Neural cell (in vitro differentiated cells): ENCODE data around the gene ATP10D. TPM values are rescaled to one million over a fixed set of nuclear protein-coding genes. Genes with fewer than 3 reads are reported as not detected.

Source experiments
- H2AFZ ChIP-seq: fragments of 200-600, 300-800 bp; sonication (generic), shearing (Covaris generic); 2 replicates; pipeline ENCODE4 v1.6.0; 2014; ENCODE audit warnings: low read depth, mild to moderate bottlenecking, antibody characterized with exemption, low read length, moderate library complexity
- H3F3A ChIP-seq: fragments of 200-600 bp; shearing (Covaris generic); 2 replicates; pipeline ENCODE4 v1.6.1; 2016; ENCODE audit warnings: mild to moderate bottlenecking, moderate library complexity, mixed read lengths, antibody characterized with exemption, low read length; ENCODE audit not compliant: insufficient read depth, poor library complexity, severe bottlenecking
- H3K27ac ChIP-seq: fragments of 200-600, 300-800 bp; sonication (generic), shearing (Covaris generic); 2 replicates; pipeline ENCODE4 v1.5.1; 2014; ENCODE audit warnings: mild to moderate bottlenecking, low read length, moderate library complexity
- H3K27me3 ChIP-seq: fragments of 300-800, 200-600 bp; sonication (generic), shearing (Covaris generic); 2 replicates; pipeline ENCODE4 v1.6.0; 2014; ENCODE audit warnings: mild to moderate bottlenecking, low read depth, low read length, moderate library complexity; ENCODE audit not compliant: insufficient read depth
- H3K36me3 ChIP-seq: fragments of 300-800, 200-600 bp; sonication (generic), shearing (Covaris generic); 2 replicates; pipeline ENCODE4 v1.5.1; 2014; ENCODE audit warnings: mild to moderate bottlenecking, antibody characterized with exemption, low read length, moderate library complexity; ENCODE audit not compliant: insufficient read depth
- H3K4me2 ChIP-seq: fragments of 300-800, 200-600 bp; sonication (generic), shearing (Covaris generic); 2 replicates; pipeline ENCODE4 v1.6.0; 2014; ENCODE audit warnings: mild to moderate bottlenecking, low read length
- H3K4me3 ChIP-seq: fragments of 300-800, 200-600 bp; sonication (generic), shearing (Covaris generic); 2 replicates; pipeline ENCODE4 v1.5.1; 2014; ENCODE audit warnings: mild to moderate bottlenecking, low read length, moderate library complexity
- H3K79me2 ChIP-seq: fragments of 200-600 bp; shearing (Covaris generic); replicated peaks from 2 replicates; pipeline ENCODE4 v1.6.0; 2014; ENCODE audit warnings: mild to moderate bottlenecking, low read length, moderate library complexity; ENCODE audit not compliant: insufficient read depth
- H3K9ac ChIP-seq: fragments of 300-800, 200-600 bp; sonication (generic), shearing (Covaris generic); 2 replicates; pipeline ENCODE4 v1.6.1; 2016; ENCODE audit warnings: mild to moderate bottlenecking, low read length, mixed read lengths
- H3K9me2 ChIP-seq: fragments of 200-600 bp; shearing (Covaris generic); 2 replicates; pipeline ENCODE4 v1.6.1; 2016; ENCODE audit warnings: mild to moderate bottlenecking, low read length, mixed read lengths; ENCODE audit not compliant: insufficient read depth
- H3K9me3 ChIP-seq: fragments of 200-600, 300-800 bp; sonication (generic), shearing (Covaris generic); 2 replicates; pipeline ENCODE4 v1.6.1; 2016; ENCODE audit warnings: mild to moderate bottlenecking, mixed run types, low read length, moderate library complexity, mixed read lengths
- H4K20me1 ChIP-seq: fragments of 200-600 bp; shearing (Covaris generic); 2 replicates; pipeline ENCODE4 v1.6.1; 2016; ENCODE audit warnings: mild to moderate bottlenecking, mixed run types; ENCODE audit not compliant: insufficient read depth
- EP300 ChIP-seq: fragments of 450-650 bp; conservative IDR thresholded peaks from 2 replicates; pipeline ENCODE4 v1.6.1; 2014; ENCODE audit warnings: antibody characterized with exemption, mild to moderate bottlenecking, moderate library complexity; ENCODE audit not compliant: poor library complexity, severe bottlenecking
- EZH2 ChIP-seq: fragments of 200-600, 300-800 bp; shearing (Covaris generic), sonication (generic); IDR thresholded peaks from 2 replicates; pipeline ENCODE4 v1.6.1; 2014; ENCODE audit warnings: antibody characterized with exemption, low read length, borderline replicate concordance, mild to moderate bottlenecking; ENCODE audit not compliant: insufficient read depth, poor library complexity, severe bottlenecking
- MXI1 ChIP-seq: fragments of 450-650 bp; conservative IDR thresholded peaks from 2 replicates; pipeline ENCODE4 v1.6.1; 2014; ENCODE audit warnings: antibody characterized with exemption, mild to moderate bottlenecking; ENCODE audit not compliant: poor library complexity, severe bottlenecking
- POLR2AphosphoS5 ChIP-seq: IDR thresholded peaks from 2 replicates; pipeline ENCODE4 v1.6.1; 2012
- RAD21 ChIP-seq: fragments of 450-650 bp; conservative IDR thresholded peaks from 2 replicates; pipeline ENCODE4 v1.6.1; 2014; ENCODE audit warnings: antibody characterized with exemption, mild to moderate bottlenecking, moderate library complexity
- SMC3 ChIP-seq: fragments of 450-650 bp; conservative IDR thresholded peaks from 2 replicates; pipeline ENCODE4 v1.6.1; 2014; ENCODE audit warnings: antibody characterized with exemption, mild to moderate bottlenecking, moderate library complexity; ENCODE audit not compliant: poor library complexity
- TAF1 ChIP-seq: IDR thresholded peaks from 2 replicates; pipeline ENCODE4 v1.6.1; 2012; ENCODE audit warnings: low read depth
- polyA plus RNA-seq: library from polyadenylated mRNA; depleted of rRNA; stranded (reverse); fragments of >200 nt; gene quantifications from 2 replicates; pipeline ENCODE4 v1.2.3, GENCODE V29; 2014
- TF ChIP-seq, protein P1 (sequence below): IDR thresholded peaks from 2 replicates; pipeline ENCODE4 v1.6.1; 2012; ENCODE audit warnings: borderline replicate concordance
- TF ChIP-seq, protein P2 (sequence below): fragments of 450-650 bp; IDR thresholded peaks from 2 replicates; pipeline ENCODE4 v1.5.1; 2014; ENCODE audit warnings: antibody characterized with exemption, mild to moderate bottlenecking, moderate library complexity; ENCODE audit not compliant: poor library complexity, severe bottlenecking

The ATP10D gene
- polyA plus RNA-seq, 1 donor from 2014 or later = 4.5 TPM

DNA sequence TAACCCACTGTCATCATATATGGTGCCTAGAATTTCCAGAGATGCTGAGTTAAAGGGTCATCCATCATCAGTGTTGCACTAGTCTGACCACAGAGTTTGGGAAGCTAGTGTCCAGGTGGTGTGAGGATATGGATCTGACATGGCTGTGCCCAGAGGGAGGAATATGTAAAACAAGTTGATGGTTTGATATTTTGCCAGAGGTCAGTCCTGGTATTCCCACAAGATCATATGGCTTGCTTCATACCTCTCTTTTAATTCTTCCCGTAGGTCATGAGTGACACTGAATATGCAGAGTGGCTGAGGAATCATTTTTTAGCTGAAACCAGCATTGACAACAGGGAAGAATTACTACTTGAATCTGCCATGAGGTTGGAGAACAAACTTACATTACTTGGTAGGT lies 75.6 kb downstream of the ATP10D start:
- H3K27me3 ChIP-seq = no peaks in the 10 kb centered on the region
- no peaks in the 10 kb centered on the region for H3F3A ChIP-seq
- H3K9me2 ChIP-seq = no peaks in the 10 kb centered on the region
- no peak overlapping the region for H3K27ac ChIP-seq
- no peaks in the 10 kb centered on the region for H4K20me1 ChIP-seq
- H3K4me2 ChIP-seq = no peak overlapping the region
- no peaks in the 10 kb centered on the region for H3K79me2 ChIP-seq
- TF ChIP-seq, protein P1, sequence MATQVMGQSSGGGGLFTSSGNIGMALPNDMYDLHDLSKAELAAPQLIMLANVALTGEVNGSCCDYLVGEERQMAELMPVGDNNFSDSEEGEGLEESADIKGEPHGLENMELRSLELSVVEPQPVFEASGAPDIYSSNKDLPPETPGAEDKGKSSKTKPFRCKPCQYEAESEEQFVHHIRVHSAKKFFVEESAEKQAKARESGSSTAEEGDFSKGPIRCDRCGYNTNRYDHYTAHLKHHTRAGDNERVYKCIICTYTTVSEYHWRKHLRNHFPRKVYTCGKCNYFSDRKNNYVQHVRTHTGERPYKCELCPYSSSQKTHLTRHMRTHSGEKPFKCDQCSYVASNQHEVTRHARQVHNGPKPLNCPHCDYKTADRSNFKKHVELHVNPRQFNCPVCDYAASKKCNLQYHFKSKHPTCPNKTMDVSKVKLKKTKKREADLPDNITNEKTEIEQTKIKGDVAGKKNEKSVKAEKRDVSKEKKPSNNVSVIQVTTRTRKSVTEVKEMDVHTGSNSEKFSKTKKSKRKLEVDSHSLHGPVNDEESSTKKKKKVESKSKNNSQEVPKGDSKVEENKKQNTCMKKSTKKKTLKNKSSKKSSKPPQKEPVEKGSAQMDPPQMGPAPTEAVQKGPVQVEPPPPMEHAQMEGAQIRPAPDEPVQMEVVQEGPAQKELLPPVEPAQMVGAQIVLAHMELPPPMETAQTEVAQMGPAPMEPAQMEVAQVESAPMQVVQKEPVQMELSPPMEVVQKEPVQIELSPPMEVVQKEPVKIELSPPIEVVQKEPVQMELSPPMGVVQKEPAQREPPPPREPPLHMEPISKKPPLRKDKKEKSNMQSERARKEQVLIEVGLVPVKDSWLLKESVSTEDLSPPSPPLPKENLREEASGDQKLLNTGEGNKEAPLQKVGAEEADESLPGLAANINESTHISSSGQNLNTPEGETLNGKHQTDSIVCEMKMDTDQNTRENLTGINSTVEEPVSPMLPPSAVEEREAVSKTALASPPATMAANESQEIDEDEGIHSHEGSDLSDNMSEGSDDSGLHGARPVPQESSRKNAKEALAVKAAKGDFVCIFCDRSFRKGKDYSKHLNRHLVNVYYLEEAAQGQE = no peak
- TF ChIP-seq EP300 = no peak
- no peak for TF ChIP-seq SMC3
- TF ChIP-seq, protein P2, sequence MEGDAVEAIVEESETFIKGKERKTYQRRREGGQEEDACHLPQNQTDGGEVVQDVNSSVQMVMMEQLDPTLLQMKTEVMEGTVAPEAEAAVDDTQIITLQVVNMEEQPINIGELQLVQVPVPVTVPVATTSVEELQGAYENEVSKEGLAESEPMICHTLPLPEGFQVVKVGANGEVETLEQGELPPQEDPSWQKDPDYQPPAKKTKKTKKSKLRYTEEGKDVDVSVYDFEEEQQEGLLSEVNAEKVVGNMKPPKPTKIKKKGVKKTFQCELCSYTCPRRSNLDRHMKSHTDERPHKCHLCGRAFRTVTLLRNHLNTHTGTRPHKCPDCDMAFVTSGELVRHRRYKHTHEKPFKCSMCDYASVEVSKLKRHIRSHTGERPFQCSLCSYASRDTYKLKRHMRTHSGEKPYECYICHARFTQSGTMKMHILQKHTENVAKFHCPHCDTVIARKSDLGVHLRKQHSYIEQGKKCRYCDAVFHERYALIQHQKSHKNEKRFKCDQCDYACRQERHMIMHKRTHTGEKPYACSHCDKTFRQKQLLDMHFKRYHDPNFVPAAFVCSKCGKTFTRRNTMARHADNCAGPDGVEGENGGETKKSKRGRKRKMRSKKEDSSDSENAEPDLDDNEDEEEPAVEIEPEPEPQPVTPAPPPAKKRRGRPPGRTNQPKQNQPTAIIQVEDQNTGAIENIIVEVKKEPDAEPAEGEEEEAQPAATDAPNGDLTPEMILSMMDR = no peak
- TF ChIP-seq MXI1 = no peak
- no peak for TF ChIP-seq EZH2
- no peak for TF ChIP-seq TAF1
- TF ChIP-seq RAD21 = no peak
- no peak for TF ChIP-seq POLR2AphosphoS5
- no peak overlapping the region for H3K9ac ChIP-seq
- no peaks in the 10 kb centered on the region for H3K36me3 ChIP-seq
- no peaks in the 10 kb centered on the region for H3K9me3 ChIP-seq
- no peak overlapping the region for H2AFZ ChIP-seq
- no peak overlapping the region for H3K4me3 ChIP-seq

DNA sequence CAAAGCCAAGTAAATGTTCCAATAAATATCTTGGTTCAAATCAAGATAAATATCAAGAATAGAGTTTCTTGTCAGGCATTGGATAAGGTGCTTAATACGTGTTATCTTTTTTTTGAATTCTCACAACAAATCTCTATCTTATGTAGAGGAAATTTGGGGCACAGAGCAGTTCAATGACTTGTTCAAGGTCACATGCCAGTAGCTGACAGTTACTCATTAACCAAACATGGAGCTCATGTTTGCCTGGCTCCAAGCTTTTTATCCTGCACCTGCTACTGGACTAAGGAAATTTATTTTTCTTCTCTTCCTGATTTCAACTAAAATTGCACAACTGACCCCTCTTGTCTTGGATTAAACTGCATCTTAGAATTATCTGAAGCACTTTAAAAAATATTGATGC lies 76.3 kb downstream of the ATP10D start:
- no peaks in the 10 kb centered on the region for H3K27me3 ChIP-seq
- H3K9me2 ChIP-seq = no peaks in the 10 kb centered on the region
- no peak overlapping the region for H3K4me3 ChIP-seq
- no peaks in the 10 kb centered on the region for H3K79me2 ChIP-seq
- no peaks in the 10 kb centered on the region for H4K20me1 ChIP-seq
- no peak overlapping the region for H2AFZ ChIP-seq
- H3F3A ChIP-seq = no peaks in the 10 kb centered on the region
- TF ChIP-seq POLR2AphosphoS5 (no peak), RAD21 (no peak), EZH2 (no peak), EP300 (no peak), MXI1 (no peak), SMC3 (no peak), TAF1 (no peak)
- TF ChIP-seq, protein P2 = no peak
- TF ChIP-seq, protein P1 = no peak
- no peak overlapping the region for H3K27ac ChIP-seq
- no peak overlapping the region for H3K9ac ChIP-seq
- H3K36me3 ChIP-seq = no peaks in the 10 kb centered on the region
- no peak overlapping the region for H3K4me2 ChIP-seq
- H3K9me3 ChIP-seq = no peaks in the 10 kb centered on the region
